GM18505 (cell line): Measurements from ENCODE around the gene MCOLN2.
A peak's percentile ranks its signal among the peaks of the same experiment; 100 is the strongest.
"Not testable (repeated sequence)": the region's sequence is repeated elsewhere in the genome, so short reads cannot be mapped to it uniquely, and the experiment has no call there.

Experiments
- ATAC-seq: cut with Tn5 transposase; IDR thresholded peaks from one replicate; pipeline ENCODE4 v1.9.1; 2021; ENCODE audit not compliant: unreplicated experiment
- POLR2A ChIP-seq: IDR thresholded peaks from 4 replicates; pipeline ENCODE4 v1.6.1; 2011; ENCODE audit warnings: borderline replicate concordance; ENCODE audit not compliant: insufficient read depth, insufficient read length; ENCODE audit errors: extremely low read depth

MCOLN2 gene

DNA sequence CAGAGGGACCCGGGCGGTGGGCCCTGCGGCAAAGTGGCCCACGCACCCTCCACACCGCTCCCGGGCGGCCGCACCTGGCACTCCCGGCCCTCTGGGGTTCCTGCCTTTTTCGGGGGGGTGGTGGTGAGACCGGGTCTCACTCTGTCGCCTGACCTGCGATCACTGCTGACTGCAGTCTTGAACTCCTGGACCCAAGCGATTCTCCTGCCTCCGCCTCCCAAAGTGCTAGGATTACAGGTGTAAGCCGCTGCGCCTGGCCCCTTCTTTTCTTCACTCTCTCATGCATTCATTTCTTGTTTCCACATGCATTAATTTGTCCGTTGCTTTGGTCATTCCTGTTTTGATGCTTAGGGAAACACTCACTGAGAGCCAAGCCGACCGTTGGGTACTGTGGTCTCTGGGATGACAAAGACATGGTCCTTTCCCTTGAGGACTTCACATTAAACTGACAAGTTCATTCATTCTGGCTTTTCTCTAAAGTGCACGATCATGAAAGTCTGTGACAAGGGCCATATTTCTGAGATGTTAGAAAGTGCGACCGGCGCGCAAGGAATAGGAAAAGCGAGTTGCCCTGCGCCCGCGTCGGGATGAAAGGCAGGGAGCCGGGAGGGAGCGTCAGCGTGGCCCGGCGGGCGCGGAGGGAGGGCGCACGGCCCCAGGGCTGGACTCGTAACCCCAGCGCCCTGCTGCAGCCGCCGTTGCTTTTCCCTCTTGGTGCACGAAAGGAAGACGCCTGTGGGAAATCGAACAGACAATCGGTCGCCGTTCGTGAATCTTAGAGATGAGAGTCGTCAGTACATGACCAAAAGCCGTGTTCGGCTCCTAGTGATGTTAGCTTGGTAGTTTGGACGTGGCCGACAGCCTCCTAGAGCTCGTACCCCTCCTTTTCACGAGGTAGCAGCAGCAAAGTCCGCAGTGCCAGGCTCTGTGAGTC is 1.0 kb upstream of the MCOLN2 start:
- TF ChIP-seq POLR2A, result no peak
- ATAC-seq, result peak; percentile 6

DNA sequence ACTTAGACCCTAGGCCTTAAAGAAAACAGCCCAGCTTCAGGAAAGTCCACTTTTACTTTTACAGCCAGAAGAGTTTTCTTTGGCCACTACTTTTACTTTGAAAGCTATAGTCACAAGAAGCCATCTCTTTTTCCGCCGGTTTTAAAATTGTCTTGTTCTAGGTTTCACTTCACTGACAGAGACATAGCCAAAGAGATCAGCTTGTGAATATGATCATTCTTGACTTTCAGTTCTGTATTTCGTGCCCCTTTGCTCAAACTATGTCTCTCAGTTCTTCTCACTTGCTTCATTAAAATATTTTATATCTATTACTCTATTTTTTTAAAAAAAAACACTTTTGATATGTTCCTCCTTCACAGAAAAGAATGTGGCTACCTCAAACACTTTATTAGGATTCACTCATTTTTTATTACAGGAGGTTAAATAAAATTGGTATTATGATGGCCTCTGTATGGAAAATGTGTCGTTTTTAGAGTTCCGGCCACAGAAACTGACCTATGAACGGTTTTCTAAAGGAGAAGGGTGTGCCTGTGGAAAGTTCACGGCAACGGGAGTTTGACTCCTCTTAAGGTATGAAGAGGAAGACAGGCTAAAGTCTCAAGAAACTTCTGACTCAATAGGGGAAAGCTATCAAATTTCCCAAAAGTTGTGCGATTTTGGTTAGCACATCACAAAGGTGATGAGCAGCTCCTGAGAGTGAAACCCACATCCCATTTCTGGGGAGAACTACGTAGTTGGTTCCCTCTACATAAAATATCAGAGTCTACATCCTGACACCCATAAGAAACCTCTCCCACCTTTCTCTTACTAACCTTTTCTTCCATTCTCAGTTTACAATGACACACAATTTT is 1.2 kb downstream of the MCOLN2 start:
- no peak for TF ChIP-seq POLR2A
- peak; percentile 38 for ATAC-seq

DNA sequence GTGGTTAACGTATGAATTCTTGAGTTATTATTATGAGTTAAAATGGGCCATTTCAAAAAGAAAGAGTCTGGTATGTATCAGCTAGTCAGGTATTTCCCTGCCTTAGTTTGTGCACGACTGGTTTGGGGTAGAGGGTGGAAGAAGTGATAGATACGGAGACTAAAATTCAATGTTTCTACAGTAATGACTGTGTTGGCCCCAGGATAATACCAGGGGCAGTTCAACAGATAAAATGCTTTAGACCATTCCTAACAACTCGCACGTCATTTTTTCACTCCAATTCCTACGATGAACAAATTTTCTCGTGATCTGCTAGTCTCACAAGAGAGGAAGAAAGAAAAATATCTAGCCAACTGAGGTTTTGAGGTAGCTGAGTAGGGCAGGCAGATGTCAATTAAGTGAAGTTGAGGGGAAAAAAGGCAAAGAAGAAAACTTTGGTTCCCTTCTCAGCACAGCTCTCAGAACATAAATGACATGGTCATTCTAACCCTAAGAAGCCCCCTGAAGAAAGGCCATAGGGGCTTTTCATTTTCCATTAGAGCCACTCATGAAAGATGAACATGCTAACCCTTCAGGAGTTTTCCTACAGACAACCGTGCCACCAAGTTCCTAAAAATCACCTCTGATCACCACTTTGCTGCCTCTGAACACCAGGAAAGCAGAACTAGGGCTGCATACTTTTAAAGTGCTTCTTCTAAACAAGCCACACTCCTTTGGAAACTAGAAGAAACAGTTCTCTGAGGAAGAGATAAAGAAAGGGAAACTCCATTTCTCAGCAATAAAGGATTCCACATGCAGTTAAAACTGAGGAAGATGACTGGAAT is 5.6 kb downstream of the MCOLN2 start:
- peak; percentile 32 for ATAC-seq
- TF ChIP-seq POLR2A, result no peak

DNA sequence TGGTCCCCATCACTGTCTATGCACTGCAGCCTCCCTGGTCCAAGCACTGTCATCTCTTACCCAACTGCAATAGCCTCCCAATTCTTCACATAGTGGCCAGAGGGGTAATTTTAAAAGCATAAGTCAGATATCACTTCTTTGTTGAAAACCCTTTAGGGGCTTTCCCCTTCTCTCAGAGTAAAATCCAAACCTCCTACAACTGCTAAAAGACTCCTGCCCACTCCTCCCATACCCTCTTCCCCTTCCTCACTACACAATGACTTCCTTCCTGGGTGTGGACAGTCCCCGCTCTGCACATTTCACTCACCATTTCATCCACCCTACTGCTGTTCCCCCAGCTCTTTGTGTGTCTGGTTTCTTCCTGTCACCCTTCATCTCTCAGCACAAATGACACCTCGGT is 8.3 kb downstream of the MCOLN2 start:
- TF ChIP-seq POLR2A, result no peak
- ATAC-seq, result peak; percentile 67

DNA sequence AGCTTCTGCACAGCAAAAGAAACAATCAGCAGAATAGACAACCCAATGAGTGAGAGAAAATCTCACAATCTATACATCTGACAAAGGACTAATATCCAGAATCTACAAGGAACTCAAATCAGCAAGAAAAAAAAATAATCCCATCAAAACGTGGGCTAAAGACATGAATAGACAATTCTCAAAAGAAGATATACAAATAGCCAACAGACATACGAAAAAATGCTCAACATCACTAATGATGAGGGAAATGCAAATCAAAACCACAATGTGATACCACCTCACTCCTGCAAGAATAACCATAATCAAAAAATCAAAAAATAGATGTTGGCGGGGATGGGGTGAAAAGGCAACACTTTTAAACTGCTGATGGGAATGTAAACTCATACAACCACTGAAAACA is 10.4 kb downstream of the MCOLN2 start:
- not testable (repeated sequence) for ATAC-seq

DNA sequence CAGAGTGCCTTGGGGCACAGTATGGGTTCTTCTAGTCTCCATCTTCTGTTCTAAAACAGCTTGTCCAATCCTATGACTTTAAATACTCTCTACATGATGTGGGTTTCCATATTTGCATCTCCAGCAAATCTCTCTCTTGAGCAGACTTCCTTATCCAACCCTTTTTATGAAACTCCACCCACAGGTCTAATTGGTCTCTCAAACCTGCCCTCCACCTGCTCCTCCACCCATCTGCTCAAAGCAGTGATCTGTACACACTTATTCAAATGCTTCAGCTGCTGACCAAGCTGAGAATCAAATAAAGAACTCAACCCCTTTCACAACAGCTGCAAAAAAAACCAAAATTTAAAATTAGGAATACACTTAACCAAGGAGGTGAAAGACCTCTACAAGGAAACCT is 11.5 kb downstream of the MCOLN2 start:
- no peak for TF ChIP-seq POLR2A
- no peak for ATAC-seq

DNA sequence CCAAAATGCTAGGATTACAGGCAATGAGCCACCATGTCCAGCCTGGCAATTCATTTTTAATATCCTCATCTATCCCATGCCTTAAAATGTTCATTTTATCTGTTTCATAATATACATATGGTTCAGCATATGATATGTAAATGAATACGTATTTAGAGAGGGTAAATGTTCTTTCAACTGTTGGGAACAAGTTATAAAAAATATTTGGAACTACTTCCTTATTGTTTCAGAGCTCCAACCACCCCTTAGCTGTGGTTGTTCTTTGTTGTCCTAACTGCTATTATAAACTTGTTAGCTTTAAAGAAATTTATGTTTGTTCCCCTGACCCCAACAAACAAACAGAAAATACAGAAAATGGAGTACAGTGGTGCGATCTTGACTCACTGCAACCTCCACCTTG is 14.5 kb downstream of the MCOLN2 start:
- ATAC-seq, result no peak
- no peak for TF ChIP-seq POLR2A

DNA sequence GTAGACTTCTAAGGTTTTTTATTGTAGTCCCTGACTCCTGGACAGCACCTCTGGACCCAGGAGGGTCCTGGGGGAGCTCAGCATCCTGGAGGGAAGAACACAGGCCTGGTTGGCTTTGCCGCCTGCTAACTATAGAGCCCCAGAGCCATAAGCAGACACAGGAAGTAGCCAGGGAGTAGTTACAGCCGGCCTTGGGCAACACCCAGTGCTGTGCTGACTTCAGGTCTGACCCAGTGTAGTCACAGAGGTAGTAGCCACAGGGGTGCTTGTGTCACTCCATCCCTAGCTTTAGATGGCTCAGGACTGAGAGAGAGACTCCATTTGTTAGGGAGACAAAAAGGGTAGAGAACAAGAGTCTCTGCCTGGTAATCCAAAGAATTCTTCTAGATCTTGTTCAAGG is 21.9 kb downstream of the MCOLN2 start:
- TF ChIP-seq POLR2A, result no peak
- peak; percentile 31 for ATAC-seq

DNA sequence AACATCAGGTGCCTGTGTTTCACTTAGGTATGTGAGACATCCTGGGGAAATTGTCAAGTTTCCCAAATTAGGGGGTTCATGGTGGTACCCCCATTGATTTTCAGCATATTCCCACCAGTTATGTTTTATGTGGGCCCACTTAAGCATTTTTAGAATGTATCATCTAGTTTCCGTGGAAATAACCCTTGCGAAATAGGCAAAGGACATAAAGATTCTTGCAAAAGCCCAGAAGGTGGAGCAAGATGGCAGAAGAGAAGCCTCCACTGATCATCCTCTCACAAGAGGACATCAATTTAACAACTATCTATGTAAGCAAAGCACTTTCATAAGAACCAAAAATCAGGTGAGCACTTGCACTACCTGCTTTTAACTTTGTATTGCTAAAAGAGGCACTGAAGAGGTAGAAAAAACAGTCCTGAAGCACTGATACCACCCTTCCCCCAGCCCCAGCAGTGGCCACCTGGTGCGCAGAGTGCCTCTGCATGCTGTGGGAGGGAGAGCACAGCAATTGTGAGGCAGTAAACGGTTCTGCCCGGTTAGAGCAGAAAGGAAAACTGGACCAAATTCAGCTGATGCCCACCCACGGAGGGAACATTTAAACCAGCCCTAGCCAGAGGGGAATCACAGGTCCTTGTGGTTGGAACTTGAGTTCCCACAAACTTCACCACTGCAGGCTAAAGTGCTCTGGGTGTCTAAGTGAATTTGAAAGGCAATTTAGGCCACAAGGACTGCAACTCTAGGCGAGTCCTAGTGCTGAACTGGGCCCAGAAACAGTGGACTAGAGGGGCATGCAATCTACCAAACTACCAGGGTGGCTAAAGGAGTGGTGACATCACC is 23.2 kb downstream of the MCOLN2 start:
- no peak for ATAC-seq
- no peak for TF ChIP-seq POLR2A

DNA sequence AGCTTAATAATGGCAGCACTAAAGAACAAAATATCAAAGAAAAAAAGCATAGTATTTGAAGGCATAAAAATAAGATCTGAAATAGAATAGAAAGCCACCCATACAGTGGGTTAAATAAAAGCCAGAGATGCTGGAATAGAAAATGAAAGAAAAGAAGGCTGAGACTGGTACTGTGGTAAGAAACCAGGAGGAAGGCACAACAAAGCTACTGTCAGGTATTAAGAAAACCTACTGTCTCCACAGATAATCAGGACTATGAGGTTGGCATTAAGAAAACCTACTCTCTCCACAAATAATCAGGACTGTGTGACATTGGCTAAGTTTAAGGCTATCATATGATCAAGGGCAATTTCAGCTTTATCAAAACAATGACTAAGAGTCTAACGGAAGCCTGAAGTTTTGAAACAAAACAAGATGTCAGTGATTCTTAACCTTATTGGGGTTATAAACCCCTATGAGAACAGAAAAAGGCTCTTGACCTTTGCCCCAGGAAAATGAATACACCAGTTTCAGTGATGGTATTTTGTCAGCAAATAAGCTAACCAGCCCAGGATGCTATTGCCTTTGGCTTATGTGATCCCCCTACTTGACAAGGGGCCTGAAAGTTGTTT is 24.4 kb downstream of the MCOLN2 start:
- ATAC-seq, result peak; percentile 34
- no peak for TF ChIP-seq POLR2A

DNA sequence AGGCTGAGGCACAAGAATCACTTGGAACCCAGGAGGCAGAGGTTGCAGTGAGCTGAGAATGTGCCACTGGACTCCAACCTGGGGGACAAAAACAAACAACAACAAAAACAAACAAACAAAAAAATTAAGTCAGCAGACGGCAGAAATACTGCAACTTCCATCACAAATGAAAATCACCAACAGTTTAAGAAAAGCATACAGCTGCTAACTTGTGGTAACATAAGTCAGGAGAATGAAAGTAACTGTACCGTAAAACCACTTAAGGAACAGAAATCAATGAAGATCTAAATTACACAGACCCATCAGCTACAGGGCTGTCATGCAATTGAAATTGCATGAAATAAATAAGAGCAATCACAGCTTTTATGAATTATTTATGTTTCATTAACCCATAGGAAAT is 25.0 kb downstream of the MCOLN2 start:
- TF ChIP-seq POLR2A, result no peak
- ATAC-seq, result peak; percentile 32
